MCF 10A (cell line): ENCODE measurements around the gene DCLK2. TPM values are rescaled to one million over a fixed set of nuclear protein-coding genes. Genes with fewer than 3 reads are reported as not detected.

Source experiments
- BruUV-seq: library from RNA; stranded (reverse); fragments of 400-500 nt; replicated peaks from 2 replicates; lab custom pipeline; 2021; lab: Mats Ljungman, UMichigan
- CTCF ChIA-PET: fragments of 300-600 bp; sonication (Branson Sonifier 250); formaldehyde crosslinking; extraction: SDS; loops from one replicate; lab custom pipeline; 2021; ENCODE audit warnings: antibody characterized with exemption, inconsistent platforms; lab: Yijun Ruan, JAX
- POLR2A ChIA-PET: fragments of 300-600, 350-650 bp; sonication (Branson Sonifier 250); formaldehyde crosslinking; extraction: SDS; loops from one replicate; lab custom pipeline; 2020; ENCODE audit warnings: antibody characterized with exemption, inconsistent platforms; lab: Yijun Ruan, JAX
- DNase-seq: peaks from one replicate; pipeline ENCODE4 v3.0.0-alpha.2; 2018; ENCODE audit not compliant: unreplicated experiment
- H3K27ac Mint-ChIP-seq: one replicate; pipeline ENCODE4 v1.8.0; 2022; ENCODE audit warnings: mild to moderate bottlenecking, low read depth, mixed read lengths; ENCODE audit not compliant: unreplicated experiment
- H3K27me3 Mint-ChIP-seq: one replicate; pipeline ENCODE4 v1.8.0; 2022; ENCODE audit warnings: mixed read lengths; ENCODE audit not compliant: insufficient read depth, unreplicated experiment
- H3K36me3 Mint-ChIP-seq: one replicate; pipeline ENCODE4 v1.8.0; 2022; ENCODE audit warnings: mild to moderate bottlenecking, moderate library complexity, mixed read lengths; ENCODE audit not compliant: insufficient read depth, unreplicated experiment
- H3K4me1 Mint-ChIP-seq: one replicate; pipeline ENCODE4 v1.8.0; 2022; ENCODE audit warnings: mixed read lengths; ENCODE audit not compliant: insufficient read depth, unreplicated experiment
- H3K4me3 Mint-ChIP-seq: one replicate; pipeline ENCODE4 v1.8.0; 2022; ENCODE audit warnings: mild to moderate bottlenecking, moderate library complexity, mixed read lengths; ENCODE audit not compliant: unreplicated experiment
- H3K9me3 Mint-ChIP-seq: one replicate; pipeline ENCODE4 v1.8.0; 2022; ENCODE audit warnings: mixed read lengths; ENCODE audit not compliant: unreplicated experiment
- CTCF ChIP-seq: fragments of 200-600 bp; IDR thresholded peaks from one replicate; pipeline ENCODE4 v1.8.0; 2022; ENCODE audit warnings: antibody characterized with exemption, mild to moderate bottlenecking; ENCODE audit not compliant: unreplicated experiment
- intact Hi-C: fragments of 100-400 bp; cut with micrococcal nuclease; formaldehyde crosslinking; loops from 2 replicates; pipeline ENCODE4 v1.14.1; 2022
- total RNA-seq: library from RNA; stranded (reverse); gene quantifications from 2 replicates; pipeline ENCODE4 v1.2.3, GENCODE V29; 2022

DCLK2 gene
- total RNA-seq, 1 experiment from 2014 or later: 1.2 TPM

- Mint-ChIP-seq H3K9me3 (no peaks in the 10 kb centered on the region), H3K27ac (no peak overlapping the region), H3K4me1 (no peaks in the 10 kb centered on the region), H3K36me3 (no peaks in the 10 kb centered on the region), H3K27me3 (no peaks in the 10 kb centered on the region), H3K4me3 (no peak overlapping the region)
- no peak for DNase-seq
- ChIA-PET CTCF (interaction anchor here (0.7 to 1.1 kb wide), 3 partner anchors 17 to 67 kb away, joined by 3 to 4 read pairs (median 3); no protein-coding TSS in a partner anchor), POLR2A (no interaction called here)
- intact Hi-C loops: no loop called here
- TF ChIP-seq CTCF: no peak
- no TSS peak for BruUV-seq
These were observed 72.4 kb downstream of the DCLK2 start for GRCh38 chr4:150150629-150151062.

- no peak for TF ChIP-seq CTCF
- ChIA-PET CTCF (no interaction called here), POLR2A (interaction anchor here (1.2 kb wide), 1 partner anchor 24 kb away, joined by 5 read pairs; no protein-coding TSS in a partner anchor)
- no peak overlapping the region for H3K27ac Mint-ChIP-seq
- H3K4me3 Mint-ChIP-seq: no peak overlapping the region
- BruUV-seq: no TSS peak
- intact Hi-C loops: no loop called here
- H3K4me1 Mint-ChIP-seq: no peaks in the 10 kb centered on the region
- DNase-seq: peak; percentile 11
- no peaks in the 10 kb centered on the region for H3K36me3 Mint-ChIP-seq
- H3K9me3 Mint-ChIP-seq: no peaks in the 10 kb centered on the region
- no peaks in the 10 kb centered on the region for H3K27me3 Mint-ChIP-seq
These were observed 74.5 kb downstream of the DCLK2 start for GRCh38 chr4:150152766-150153165.

GRCh38 chr4:150155391-150155790 is 77.1 kb downstream of the DCLK2 start:
- no peak for TF ChIP-seq CTCF
- H3K27me3 Mint-ChIP-seq: no peaks in the 10 kb centered on the region
- H3K9me3 Mint-ChIP-seq: no peaks in the 10 kb centered on the region
- ChIA-PET CTCF (interaction anchor here (1.0 to 1.2 kb wide), 3 partner anchors 11 to 144 kb away, joined by 3 read pairs; no protein-coding TSS in a partner anchor), POLR2A (no interaction called here)
- H3K4me3 Mint-ChIP-seq: no peak overlapping the region
- H3K36me3 Mint-ChIP-seq: no peaks in the 10 kb centered on the region
- no peak overlapping the region for H3K27ac Mint-ChIP-seq
- intact Hi-C loops: no loop called here
- H3K4me1 Mint-ChIP-seq: no peaks in the 10 kb centered on the region
- BruUV-seq: no TSS peak
- DNase-seq: no peak

- no peaks in the 10 kb centered on the region for H3K4me1 Mint-ChIP-seq
- BruUV-seq: no TSS peak
- no peak overlapping the region for H3K27ac Mint-ChIP-seq
- H3K9me3 Mint-ChIP-seq: no peaks in the 10 kb centered on the region
- no peaks in the 10 kb centered on the region for H3K36me3 Mint-ChIP-seq
- no peak for TF ChIP-seq CTCF
- intact Hi-C loops: no loop called here
- no peak for DNase-seq
- H3K4me3 Mint-ChIP-seq: no peak overlapping the region
- POLR2A ChIA-PET: no interaction called here
- no peaks in the 10 kb centered on the region for H3K27me3 Mint-ChIP-seq
- CTCF ChIA-PET: interaction anchor here (0.7 to 1.0 kb wide), 2 partner anchors 10 to 166 kb away, joined by 3 to 4 read pairs; no protein-coding TSS in a partner anchor
These were observed 78.3 kb downstream of the DCLK2 start for GRCh38 chr4:150156543-150156942.
